Tibial artery (tissue), 4 donors: ENCODE data around the gene IFNK.

ENCODE experiments used
- DNase-seq, 2 donors: peaks; one replicate each; pipeline ENCODE4 v3.0.0-alpha.2; 2019
- H3K27ac ChIP-seq, 2 donors: fragments of 200-600 bp; sonication (generic) in 1 of 2; 1 replicate in 1 of 2; 2 replicates in 1 of 2; pipeline ENCODE4 v1.5.1; 2018 to 2019; ENCODE audit warnings: mild to moderate bottlenecking in 1 of 2
- H3K27me3 ChIP-seq, 2 donors: fragments of 200-600 bp; sonication (generic) in 1 of 2; one replicate each; pipeline versions ENCODE4 v1.5.1 to v1.6.0; 2016 to 2019
- H3K36me3 ChIP-seq, 3 donors: fragments of 200-600 bp; sonication (generic) in 2 of 3; one replicate each; pipeline ENCODE4 v1.5.1; 2016 to 2019; ENCODE audit warnings: mild to moderate bottlenecking in 2 of 3
- H3K4me1 ChIP-seq, 4 donors: fragments of 200-600 bp; sonication (generic) in 2 of 4; 1 replicate in 3 of 4; 2 replicates in 1 of 4; pipeline ENCODE4 v1.5.1; 2016 to 2019
- H3K4me3 ChIP-seq, 2 donors: fragments of 200-600 bp; sonication (generic) in 1 of 2; 1 replicate in 1 of 2; 2 replicates in 1 of 2; pipeline ENCODE4 v1.5.1; 2018 to 2019; ENCODE audit warnings: mild to moderate bottlenecking in 2 of 2
- H3K9me3 ChIP-seq, 3 donors: fragments of 200-600 bp; sonication (generic) in 1 of 3; one replicate each; pipeline ENCODE4 v1.5.1; 2016 to 2019
- CTCF ChIP-seq, 2 experiments: fragments of 200-600 bp in 1 of 2; fragments of 450-650 bp in 1 of 2; IDR thresholded peaks; one replicate each; pipeline ENCODE4 v1.5.1; 2017 to 2019; ENCODE audit warnings: antibody characterized with exemption in 2 of 2, mild to moderate bottlenecking in 1 of 2, moderate library complexity in 1 of 2
- intact Hi-C: fragments of 100-400 bp; cut with DNase I; formaldehyde crosslinking; loops from one replicate; pipeline ENCODE4 v1.15.0; 2023; ENCODE audit warnings: low total_unique reads

IFNK gene

GRCh38 chr9:27489087-27489876, 34.8 kb upstream of the IFNK start:
- Histone ChIP-seq H3K9me3 (no peaks in the 10 kb centered on the region), H3K4me1 (no peaks in the 10 kb centered on the region), H3K36me3 (no peaks in the 10 kb centered on the region), H3K27ac (no peak overlapping the region), H3K27me3 (no peaks in the 10 kb centered on the region), H3K4me3 (no peak overlapping the region)
- TF ChIP-seq CTCF (IDR thresholded peaks at IDR 0.05), result no peak
- no peak for DNase-seq
- intact Hi-C loops, result no loop called here

- intact Hi-C loops, result no loop called here
Observed at GRCh38 chr9:27491154-27491553, 32.9 kb upstream of the IFNK start.

DNA sequence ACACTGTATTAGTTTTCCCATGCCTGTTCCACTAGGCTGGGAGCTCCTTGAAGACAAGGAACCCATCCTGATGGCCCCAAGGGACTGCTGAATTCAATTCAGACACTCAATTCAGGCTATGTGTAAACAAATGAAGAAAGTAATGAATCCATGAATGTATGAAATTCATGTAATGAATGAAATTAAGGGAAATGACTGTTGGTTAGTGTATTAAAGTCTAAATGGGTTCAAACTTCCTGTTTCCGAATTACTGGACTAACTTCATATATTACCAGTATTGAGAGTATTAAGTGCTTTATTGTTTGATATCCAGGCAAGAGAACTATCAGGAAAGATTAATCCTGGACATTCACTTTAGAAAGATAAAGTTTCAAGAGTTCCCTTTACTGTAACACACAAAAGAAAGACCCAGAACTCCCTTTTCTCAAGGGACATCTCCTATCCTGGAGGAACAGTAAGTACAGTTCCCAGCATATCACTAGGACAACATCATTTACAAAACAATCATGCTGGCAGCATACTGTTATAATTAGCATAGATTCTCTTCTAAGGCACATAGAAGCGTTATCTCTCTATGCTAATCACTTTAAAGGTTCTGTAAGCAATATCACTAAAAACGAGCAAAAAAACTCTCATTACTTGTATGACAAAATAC, 28.5 kb upstream of the IFNK start:
- H3K36me3 ChIP-seq, result no peaks in the 10 kb centered on the region
- no peak overlapping the region for H3K4me3 ChIP-seq
- no peak overlapping the region for H3K27ac ChIP-seq
- DNase-seq, result no peak
- H3K9me3 ChIP-seq, result no peaks in the 10 kb centered on the region
- no peaks in the 10 kb centered on the region for H3K27me3 ChIP-seq
- H3K4me1 ChIP-seq, result peaks cover 0 to 3% (median 2%) of the 10 kb centered on the region in 4 donors
- intact Hi-C loops, result no loop called here
- no peak for TF ChIP-seq CTCF (IDR thresholded peaks at IDR 0.05)

More at GRCh38 chr9:27491154-27491553, 32.9 kb upstream of the IFNK start:
- no peak for DNase-seq
- TF ChIP-seq CTCF (IDR thresholded peaks at IDR 0.05), result no peak
- Histone ChIP-seq H3K27me3 (no peaks in the 10 kb centered on the region), H3K27ac (no peak overlapping the region), H3K9me3 (no peaks in the 10 kb centered on the region), H3K4me3 (no peak overlapping the region), H3K4me1 (no peaks in the 10 kb centered on the region), H3K36me3 (no peaks in the 10 kb centered on the region)

DNA sequence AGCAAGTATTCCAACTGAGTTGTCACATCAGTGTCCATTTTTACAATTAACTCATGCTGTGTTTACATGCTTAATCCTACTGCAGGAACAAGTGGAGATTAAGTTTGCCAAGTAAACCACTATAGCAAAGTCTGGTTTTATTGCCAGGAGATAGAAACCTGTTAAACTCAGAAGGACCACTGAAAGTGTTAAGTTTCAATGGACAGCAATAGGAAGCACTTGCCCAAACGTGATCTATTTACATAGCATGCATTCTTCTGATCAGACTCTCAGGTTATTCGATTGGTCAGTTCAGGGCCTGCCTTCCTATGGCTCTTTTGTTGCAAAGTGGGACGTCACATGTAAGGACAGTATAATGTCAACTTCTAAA, 28.0 kb upstream of the IFNK start:
- Histone ChIP-seq H3K27ac (no peak overlapping the region), H3K4me3 (no peak overlapping the region), H3K9me3 (no peaks in the 10 kb centered on the region), H3K36me3 (no peaks in the 10 kb centered on the region), H3K4me1 (peaks cover 0 to 3% (median 2%) of the 10 kb centered on the region in 4 donors), H3K27me3 (no peaks in the 10 kb centered on the region)
- no peak for TF ChIP-seq CTCF (IDR thresholded peaks at IDR 0.05)
- intact Hi-C loops, result no loop called here
- DNase-seq, result no peak

GRCh38 chr9:27497883-27498417, 26.1 kb upstream of the IFNK start:
- Histone ChIP-seq H3K27ac (no peak overlapping the region), H3K9me3 (no peaks in the 10 kb centered on the region), H3K4me3 (no peak overlapping the region), H3K27me3 (no peaks in the 10 kb centered on the region), H3K4me1 (peaks cover 0 to 3% (median 2%) of the 10 kb centered on the region in 4 donors), H3K36me3 (no peaks in the 10 kb centered on the region)
- TF ChIP-seq CTCF (IDR thresholded peaks at IDR 0.05), result no peak
- DNase-seq, result no peak
- intact Hi-C loops, result no loop called here
